T-helper 9 cell (primary cell): ENCODE results near the gene EIF5B.

Experiments
- DNase-seq: peaks from one replicate; pipeline ENCODE4 v3.0.0-alpha.2; 2020

EIF5B gene

DNA sequence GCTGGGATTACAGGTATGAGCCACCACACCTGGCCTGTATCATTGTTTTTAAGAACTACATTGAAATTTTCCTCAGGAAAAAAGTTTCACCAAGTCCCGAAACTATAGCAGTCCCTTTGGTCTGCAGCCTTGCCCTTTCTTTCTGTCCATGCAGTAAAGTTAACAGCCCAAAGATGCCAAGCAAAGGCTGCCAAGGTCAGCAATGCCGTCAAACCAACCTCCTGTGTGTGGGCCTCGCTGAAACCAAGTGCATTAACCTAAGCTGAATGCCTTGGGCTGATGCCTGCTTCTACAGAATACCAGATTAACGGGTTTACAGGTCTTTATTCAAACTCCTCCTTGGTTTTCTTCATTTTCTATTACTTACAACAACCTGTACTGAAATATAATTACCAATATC, 73.1 kb downstream of the EIF5B start:
- DNase-seq: no peak

DNA sequence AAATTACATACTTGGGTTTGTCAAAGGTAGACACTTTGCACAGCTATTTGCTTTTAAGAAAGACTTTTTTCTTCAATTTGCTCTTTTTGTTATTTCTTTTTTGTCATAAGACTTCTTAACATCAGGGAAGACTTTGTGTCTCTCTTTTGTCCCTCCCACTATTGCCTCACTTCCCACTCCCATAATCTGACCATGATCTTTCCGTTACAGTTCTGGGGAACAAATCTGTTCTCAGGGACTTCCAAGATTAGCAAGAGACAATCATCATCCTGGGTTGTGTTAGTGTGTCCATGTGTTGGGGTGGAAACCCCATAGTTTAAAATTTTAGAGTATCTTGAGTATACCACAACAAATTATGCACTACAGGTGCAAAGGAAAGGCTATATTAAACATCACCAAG, 77.4 kb downstream of the EIF5B start:
- no peak for DNase-seq

- DNase-seq: no peak
Measured at GRCh38 chr2:99417396-99417795, 80.2 kb downstream of the EIF5B start.

DNA sequence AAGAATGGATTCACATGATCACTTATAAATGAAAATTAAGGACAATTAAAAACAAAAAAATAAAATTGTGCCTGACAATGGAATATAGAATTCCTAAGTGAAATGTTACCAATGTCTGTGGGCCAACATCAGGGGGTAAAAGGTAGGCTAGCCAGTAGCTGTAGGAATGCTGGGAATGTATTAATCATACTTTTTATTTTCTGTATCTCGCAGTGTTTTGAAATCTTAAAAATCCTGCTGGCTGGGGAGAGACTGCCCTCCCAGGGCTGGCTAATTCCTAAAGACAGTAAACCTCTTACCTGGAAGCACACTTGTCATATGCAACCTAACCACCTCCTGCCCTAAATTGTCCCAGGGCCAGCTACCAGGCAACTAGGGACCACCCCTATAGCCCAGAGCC, 82.8 kb downstream of the EIF5B start:
- DNase-seq: no peak

GRCh38 chr2:99420751-99421299, 83.6 kb downstream of the EIF5B start:
- no peak for DNase-seq

DNA sequence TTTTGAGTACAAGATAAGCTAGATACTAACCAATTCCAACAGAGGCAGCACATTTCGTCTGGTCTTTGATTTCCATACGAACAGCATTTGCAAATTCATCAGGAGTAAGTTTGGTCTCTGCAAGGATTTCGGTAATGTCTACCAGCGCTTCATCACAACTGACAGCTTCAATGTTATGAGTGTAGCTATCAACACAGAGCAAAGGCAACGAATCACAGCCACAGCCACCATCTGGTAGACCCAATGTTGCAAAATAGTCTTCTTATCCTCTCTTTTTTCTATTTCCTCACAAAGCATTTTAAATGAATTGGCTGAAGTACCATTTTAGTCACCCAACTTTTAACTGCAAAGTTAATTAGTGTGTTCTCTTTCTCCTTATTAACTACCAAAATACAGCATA, 84.3 kb downstream of the EIF5B start:
- no peak for DNase-seq

- DNase-seq: no peak
Measured at GRCh38 chr2:99422599-99422998, 85.4 kb downstream of the EIF5B start.

GRCh38 chr2:99424371-99424770, 87.2 kb downstream of the EIF5B start:
- no peak for DNase-seq

GRCh38 chr2:99425022-99425421, 87.8 kb downstream of the EIF5B start:
- no peak for DNase-seq

- DNase-seq: no peak
Measured at GRCh38 chr2:99430614-99431291, 93.6 kb downstream of the EIF5B start.

- DNase-seq: no peak
Measured at GRCh38 chr2:99431587-99432275, 94.5 kb downstream of the EIF5B start.

DNA sequence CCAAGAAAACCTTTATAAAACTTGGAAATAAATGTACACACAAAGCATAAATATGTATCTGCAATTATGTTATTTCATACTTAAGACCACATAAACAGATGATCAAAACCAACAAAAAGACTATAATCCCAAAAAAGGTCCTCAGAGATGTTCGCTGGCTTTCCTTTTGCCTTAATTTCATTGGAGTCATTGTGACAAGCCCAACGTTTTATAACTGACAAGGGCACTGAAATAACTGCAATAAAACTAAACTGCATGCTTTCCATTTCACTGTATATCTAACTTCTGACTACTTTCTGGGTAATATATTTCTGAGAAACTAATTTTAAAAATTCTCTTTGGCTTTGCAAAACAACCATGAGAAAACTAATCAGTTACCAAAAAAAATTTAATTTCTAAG, 96.2 kb downstream of the EIF5B start:
- no peak for DNase-seq

DNA sequence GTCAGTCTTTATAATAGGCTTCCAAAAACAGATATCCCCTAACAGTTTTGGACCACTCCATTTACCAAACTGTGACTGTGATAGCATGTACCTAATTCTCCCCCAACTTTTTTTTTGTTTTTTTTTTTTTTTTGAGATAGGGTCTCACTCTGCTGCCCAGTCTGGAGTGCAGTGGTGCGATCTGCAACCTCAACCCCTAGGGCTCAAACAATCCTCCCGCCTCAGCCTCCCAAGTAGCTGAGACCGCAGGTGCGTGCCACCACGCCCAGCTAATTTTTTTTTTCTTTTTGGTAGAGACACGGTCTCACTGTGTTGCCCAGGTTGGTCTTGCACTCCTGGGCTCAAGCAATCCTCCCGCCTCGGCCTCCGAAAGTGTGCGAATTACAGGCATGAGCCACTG, 99.7 kb downstream of the EIF5B start:
- no peak for DNase-seq

- DNase-seq: no peak
Measured at GRCh38 chr2:99439971-99440505, 102.8 kb downstream of the EIF5B start.

GRCh38 chr2:99442837-99443236, 105.6 kb downstream of the EIF5B start:
- DNase-seq: no peak

DNA sequence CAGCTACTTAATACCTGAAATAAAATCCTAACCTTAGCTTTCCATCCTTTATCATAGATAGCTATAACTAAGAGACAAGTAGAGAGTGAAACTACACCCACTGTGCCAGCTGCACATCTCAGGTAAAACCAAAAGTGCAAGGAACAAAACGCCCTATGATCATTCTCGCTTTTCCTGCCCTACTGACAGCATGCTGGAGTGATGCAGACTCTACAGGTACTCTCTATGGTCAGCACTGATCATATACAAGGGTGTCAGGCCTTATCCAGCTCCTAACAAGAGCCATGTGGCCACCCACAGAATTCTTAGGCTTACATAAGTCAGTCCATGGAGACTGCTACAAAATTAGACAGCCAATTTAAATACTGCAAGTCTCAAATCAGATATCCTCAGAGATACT, 107.0 kb downstream of the EIF5B start:
- no peak for DNase-seq

GRCh38 chr2:99445065-99445464, 107.9 kb downstream of the EIF5B start:
- DNase-seq: no peak

- no peak for DNase-seq
Measured at GRCh38 chr2:99448556-99448955, 111.4 kb downstream of the EIF5B start.

DNA sequence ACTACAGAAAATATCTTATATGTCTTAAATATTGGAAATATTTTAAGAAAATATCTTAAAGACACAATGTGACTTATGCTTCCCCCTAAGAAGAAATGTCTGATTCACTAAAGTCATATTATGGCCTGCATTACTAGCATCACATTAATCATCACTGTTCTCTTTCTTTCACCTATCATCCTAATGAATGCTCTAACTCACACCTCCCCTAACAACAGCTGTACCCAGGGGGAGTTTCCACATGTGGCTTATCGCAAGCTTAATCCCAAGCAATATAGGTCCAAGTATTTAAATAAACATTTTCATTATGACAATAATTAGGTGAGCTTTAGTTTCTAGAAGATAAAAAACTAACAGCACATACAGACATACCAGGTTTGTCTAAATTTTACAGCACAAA, 113.0 kb downstream of the EIF5B start:
- no peak for DNase-seq
